ENCODE results near the gene PABPN1L. TPM values are rescaled to one million over a fixed set of nuclear protein-coding genes. Genes with fewer than 3 reads are reported as not detected.

Gene PABPN1L
- total and polyA plus RNA-seq, 2 of the 8 experiments (the other 6 are each of a cell fraction or from before 2014, with no cell fraction given) = not detected

GRCh38 chr16:88816736-88817535 lies 49.5 kb downstream of the PABPN1L start:
- H2AK5ac ChIP-seq (ENCODE audit: low read depth, low read length) = peak overlapping the region; percentile 24; the same call in 1 of the 2 replicates
- no peak overlapping the region for H4K91ac ChIP-seq (replicated peaks; ENCODE audit: insufficient read length, low read length)
- WGBS, 2 experiments (ENCODE audit: extremely low coverage in 1 of 2, insufficient coverage in 1 of 2, insufficient read length in 1 of 2, insufficient replicate concordance in 2 of 2, low coverage in 1 of 2, low lambda C conversion rate in 2 of 2, missing lambda C conversion rate in 1 of 2) = 91% methylated on average over 39 of the region's 41 CpGs; no CpG with 5 or more reads in 1 of the 2 experiments
- H4K5ac ChIP-seq (ENCODE audit: insufficient read length, low read depth, low read length) = no peak overlapping the region
- H4K8ac ChIP-seq (ENCODE audit: extremely low read depth, insufficient read depth, low read length) = no peak overlapping the region; the same call in 1 of the 2 replicates
- no peak overlapping the region for H2BK120ac ChIP-seq (replicated peaks; ENCODE audit: low read depth, low read length)
- peak overlapping the region; percentile 35; the same call in 1 of the 2 replicates for H2BK5ac ChIP-seq (ENCODE audit: low read depth, low read length)
- H3K18ac ChIP-seq (ENCODE audit: extremely low read depth, low read length) = no peak overlapping the region
- no peak overlapping the region for H3K27ac ChIP-seq (ENCODE audit: low read depth, low read length)
- no peaks in the 10 kb centered on the region for H3K9me3 ChIP-seq (ENCODE audit: insufficient read depth in 2 of 2, low read depth in 1 of 2, low read length in 1 of 2)
- CTCF ChIA-PET (ENCODE audit: partially characterized antibody) = interaction anchor here (0.5 to 5.7 kb wide), 15 partner anchors 29 to 408 kb away, joined by 3 to 29 read pairs (median 4); partner anchors contain the start of genes GALNS, SLC22A31 and TRAPPC2L
- peak overlapping the region; percentile 92; the same call in 1 of the 2 replicates for H2BK15ac ChIP-seq (ENCODE audit: low read length)
- H3K79me1 ChIP-seq (ENCODE audit: low read depth, low read length) = no peaks in the 10 kb centered on the region
- H2AFZ ChIP-seq (ENCODE audit: low read length) = no peak overlapping the region
- H3K23ac ChIP-seq (ENCODE audit: insufficient read length) = no peak overlapping the region
- POLR2A ChIA-PET (ENCODE audit: partially characterized antibody) = interaction anchor here (0.6 to 9.0 kb wide), 5 partner anchors 7 to 339 kb away, joined by 3 to 77 read pairs (median 3); partner anchors contain the start of gene APRT
- H2BK12ac ChIP-seq (ENCODE audit: low read depth, low read length) = no peak overlapping the region
- 0 out of 2 replicates have a peak overlapping the region, but pooled peaks have one; percentile 18 for H2BK20ac ChIP-seq (ENCODE audit: low read length)
- no peak overlapping the region for H3K4ac ChIP-seq (replicated peaks; ENCODE audit: insufficient read length, low read depth, low read length)
- no peaks in the 10 kb centered on the region for H3K79me2 ChIP-seq (ENCODE audit: control insufficient read depth in 1 of 2, insufficient read depth in 2 of 2, low read length in 2 of 2)
- H3K27me3 ChIP-seq (replicated peaks in 1 of 4; ENCODE audit: control insufficient read depth in 3 of 4, extremely low read depth in 1 of 4, insufficient read depth in 3 of 4, low read length in 3 of 4) = no peaks in the 10 kb centered on the region
- no peak overlapping the region for H3K4me2 ChIP-seq (ENCODE audit: insufficient read depth in 1 of 2, low read depth in 2 of 2, low read length in 2 of 2)
- TF ChIP-seq BACH1 (IDR thresholded peaks at IDR 0.05; ENCODE audit: low read length) (no peak), TCF12 (IDR thresholded peaks at IDR 0.05; ENCODE audit: low read depth, low read length) (no peak), NANOG (IDR thresholded peaks at IDR 0.05; ENCODE audit: insufficient read depth, low read depth, low read length, poor library complexity, severe bottlenecking) (no peak), POLR2A (IDR thresholded peaks at IDR 0.05; ENCODE audit: control extremely low read depth in 1 of 2, low read depth in 2 of 2, low read length in 2 of 2) (no peak), POLR2AphosphoS5 (IDR thresholded peaks at IDR 0.05; ENCODE audit: low read depth, low read length) (no peak), SIN3A (conservative IDR thresholded peaks at IDR 0.05 in 1 of 2, IDR thresholded peaks at IDR 0.05 in 1 of 2; ENCODE audit: low read depth in 1 of 2, low read length in 2 of 2) (no peak)
- no peak for DNase-seq (ENCODE audit: low read depth in 1 of 2, low spot score in 2 of 2)
- H3K36me3 ChIP-seq (ENCODE audit: control insufficient read depth in 2 of 4, insufficient read depth in 4 of 4, low read length in 3 of 4) = no peaks in the 10 kb centered on the region
- H3K23me2 ChIP-seq (ENCODE audit: low read depth, low read length) = peaks cover 2% of the 10 kb centered on the region; the same call in 1 of the 2 replicates
- peaks cover 0 to 3% of the 10 kb centered on the region in 2 experiments for H4K20me1 ChIP-seq (replicated peaks in 1 of 2; ENCODE audit: control insufficient read depth in 1 of 2, insufficient read depth in 2 of 2, low read length in 2 of 2)
- H3K9ac ChIP-seq (replicated peaks in 1 of 4; ENCODE audit: extremely low read depth in 1 of 4, low read depth in 3 of 4, low read length in 3 of 4) = no peak overlapping the region; a peak in 1 of 7 replicates
- H3K14ac ChIP-seq (ENCODE audit: insufficient read length) = no peak overlapping the region
- no peak overlapping the region for H3K4me3 ChIP-seq (ENCODE audit: extremely low read depth in 1 of 4, insufficient read depth in 2 of 4, low read depth in 3 of 4, low read length in 4 of 4)
- no peak overlapping the region for H3K56ac ChIP-seq (replicated peaks; ENCODE audit: insufficient read length, low read depth, low read length)
- no peaks in the 10 kb centered on the region; a peak in 1 of 7 replicates for H3K4me1 ChIP-seq (replicated peaks in 1 of 4; ENCODE audit: control insufficient read depth in 3 of 4, insufficient read depth in 4 of 4, low read length in 3 of 4)
- FAIRE-seq = no peak

All from H1 (cell line).